ENCODE data around the gene FGF7. TPM values are rescaled to one million over a fixed set of nuclear protein-coding genes. Genes with fewer than 3 reads are reported as not detected.
A peak's percentile ranks its signal among the peaks of the same experiment; 100 is the strongest.

Gene FGF7
- total RNA-seq, 1 donor = 445 TPM

GRCh38 chr15:49521802-49522201 is 98.8 kb downstream of the FGF7 start:
- H3K36me3 ChIP-seq (ENCODE audit: insufficient read depth, low read length) = no peaks in the 10 kb centered on the region
- no peak overlapping the region for H2AFZ ChIP-seq (ENCODE audit: low read length)
- H3K4me1 ChIP-seq (ENCODE audit: insufficient read depth, low read length) = no peaks in the 10 kb centered on the region
- no peak overlapping the region for H3K27ac ChIP-seq (ENCODE audit: low read depth, low read length)
- H3K4me3 ChIP-seq (ENCODE audit: insufficient read depth, low read length) = no peak overlapping the region
- no peaks in the 10 kb centered on the region for H3K27me3 ChIP-seq (ENCODE audit: insufficient read depth, low read length)
- TF ChIP-seq CTCF (IDR thresholded peaks at IDR 0.05; ENCODE audit: extremely low read depth, low read depth, low read length) = peak; percentile 37
- H3K9me3 ChIP-seq (ENCODE audit: low read depth, low read length) = no peaks in the 10 kb centered on the region
- no peaks in the 10 kb centered on the region for H4K20me1 ChIP-seq (ENCODE audit: insufficient read depth, low read length)
- peak; percentile 27 for DNase-seq (ENCODE audit: insufficient read length, low spot score, missing footprints)
- H3K79me2 ChIP-seq (ENCODE audit: insufficient read depth, low read length) = no peaks in the 10 kb centered on the region
- H3K4me2 ChIP-seq (ENCODE audit: insufficient read depth, low read length) = no peak overlapping the region

GRCh38 chr15:49528289-49528688 is 105.2 kb downstream of the FGF7 start:
- no peak for TF ChIP-seq CTCF (IDR thresholded peaks at IDR 0.05; ENCODE audit: extremely low read depth, low read depth, low read length)

GRCh38 chr15:49530092-49530491 is 107.0 kb downstream of the FGF7 start:
- no peak overlapping the region for H3K4me3 ChIP-seq (ENCODE audit: insufficient read depth, low read length)
- no peaks in the 10 kb centered on the region for H3K9me3 ChIP-seq (ENCODE audit: low read depth, low read length)
- H3K36me3 ChIP-seq (ENCODE audit: insufficient read depth, low read length) = no peaks in the 10 kb centered on the region
- no peaks in the 10 kb centered on the region for H4K20me1 ChIP-seq (ENCODE audit: insufficient read depth, low read length)
- DNase-seq (ENCODE audit: insufficient read length, low spot score, missing footprints) = no peak
- no peaks in the 10 kb centered on the region for H3K79me2 ChIP-seq (ENCODE audit: insufficient read depth, low read length)
- no peaks in the 10 kb centered on the region for H3K4me1 ChIP-seq (ENCODE audit: insufficient read depth, low read length)
- no peaks in the 10 kb centered on the region for H3K27me3 ChIP-seq (ENCODE audit: insufficient read depth, low read length)
- TF ChIP-seq CTCF (IDR thresholded peaks at IDR 0.05; ENCODE audit: extremely low read depth, low read depth, low read length) = no peak
- no peak overlapping the region for H3K4me2 ChIP-seq (ENCODE audit: insufficient read depth, low read length)
- H2AFZ ChIP-seq (ENCODE audit: low read length) = no peak overlapping the region
- no peak overlapping the region for H3K27ac ChIP-seq (ENCODE audit: low read depth, low read length)

More at GRCh38 chr15:49528289-49528688, 105.2 kb downstream of the FGF7 start:
- H2AFZ ChIP-seq (ENCODE audit: low read length) = no peak overlapping the region
- H3K36me3 ChIP-seq (ENCODE audit: insufficient read depth, low read length) = no peaks in the 10 kb centered on the region
- DNase-seq (ENCODE audit: insufficient read length, low spot score, missing footprints) = no peak
- no peaks in the 10 kb centered on the region for H3K9me3 ChIP-seq (ENCODE audit: low read depth, low read length)
- H3K79me2 ChIP-seq (ENCODE audit: insufficient read depth, low read length) = no peaks in the 10 kb centered on the region
- H3K27me3 ChIP-seq (ENCODE audit: insufficient read depth, low read length) = no peaks in the 10 kb centered on the region
- H3K27ac ChIP-seq (ENCODE audit: low read depth, low read length) = no peak overlapping the region
- H3K4me3 ChIP-seq (ENCODE audit: insufficient read depth, low read length) = no peak overlapping the region
- H3K4me2 ChIP-seq (ENCODE audit: insufficient read depth, low read length) = no peak overlapping the region
- H4K20me1 ChIP-seq (ENCODE audit: insufficient read depth, low read length) = no peaks in the 10 kb centered on the region
- no peaks in the 10 kb centered on the region for H3K4me1 ChIP-seq (ENCODE audit: insufficient read depth, low read length)

Other genes starting within 250 kb of the FGF7 start
- gene FAM227B, start 197.6 kb downstream of the FGF7 start, total RNA-seq = 4.3 and 6.2 TPM in 2 replicates
- gene DTWD1, start 197.8 kb downstream of the FGF7 start, total RNA-seq = 37.6 and 39.2 TPM in 2 replicates

All from osteoblast (primary cell).